AG04450 (cell line): Measurements from ENCODE around the gene GPR18. TPM values are rescaled to one million over a fixed set of nuclear protein-coding genes. Genes with fewer than 3 reads are reported as not detected.

Experiments used
- CTCF ChIA-PET: fragments of 300-600, 350-600 bp; formaldehyde crosslinking; extraction: SDS; loops from one replicate; lab custom pipeline; 2022; ENCODE audit warnings: antibody characterized with exemption, inconsistent platforms; lab: Charles Lee
- POLR2A ChIA-PET: fragments of 350-600 bp; formaldehyde crosslinking; extraction: SDS; loops from one replicate; lab custom pipeline; 2021; ENCODE audit warnings: antibody characterized with exemption, inconsistent platforms; lab: Yijun Ruan, JAX
- DNase-seq: peaks from one replicate; pipeline ENCODE4 v3.0.0-alpha.2; 2011; ENCODE audit warnings: low read depth, low spot score
- H3K27ac ChIP-seq: one replicate; pipeline ENCODE4 v1.5.1; 2012; ENCODE audit warnings: low read depth, low read length, control low read depth
- H3K27me3 ChIP-seq: one replicate; pipeline ENCODE4 v1.6.0; 2012; ENCODE audit warnings: low read length; ENCODE audit not compliant: control insufficient read depth, insufficient read depth
- H3K4me3 ChIP-seq: 2 replicates; pipeline ENCODE4 v1.5.1; 2011; ENCODE audit warnings: mild to moderate bottlenecking, low read depth, low read length, control low read depth
- H3K9me3 ChIP-seq: 2 replicates; pipeline ENCODE4 v1.5.1; 2012; ENCODE audit warnings: low read length; ENCODE audit not compliant: control insufficient read depth, insufficient read depth
- polyA plus RNA-seq: library from polyadenylated mRNA; depleted of rRNA; stranded (reverse); fragments of >200 nt; gene quantifications from 2 replicates; pipeline ENCODE4 v1.2.3, GENCODE V29; 2011
- TF ChIP-seq, protein P1 (sequence below): IDR thresholded peaks from 2 replicates; pipeline ENCODE4 v1.5.1; 2011; ENCODE audit warnings: low read depth, low read length, control low read depth, inconsistent platforms

Gene GPR18
- polyA plus RNA-seq, 1 experiment, result not detected

DNA sequence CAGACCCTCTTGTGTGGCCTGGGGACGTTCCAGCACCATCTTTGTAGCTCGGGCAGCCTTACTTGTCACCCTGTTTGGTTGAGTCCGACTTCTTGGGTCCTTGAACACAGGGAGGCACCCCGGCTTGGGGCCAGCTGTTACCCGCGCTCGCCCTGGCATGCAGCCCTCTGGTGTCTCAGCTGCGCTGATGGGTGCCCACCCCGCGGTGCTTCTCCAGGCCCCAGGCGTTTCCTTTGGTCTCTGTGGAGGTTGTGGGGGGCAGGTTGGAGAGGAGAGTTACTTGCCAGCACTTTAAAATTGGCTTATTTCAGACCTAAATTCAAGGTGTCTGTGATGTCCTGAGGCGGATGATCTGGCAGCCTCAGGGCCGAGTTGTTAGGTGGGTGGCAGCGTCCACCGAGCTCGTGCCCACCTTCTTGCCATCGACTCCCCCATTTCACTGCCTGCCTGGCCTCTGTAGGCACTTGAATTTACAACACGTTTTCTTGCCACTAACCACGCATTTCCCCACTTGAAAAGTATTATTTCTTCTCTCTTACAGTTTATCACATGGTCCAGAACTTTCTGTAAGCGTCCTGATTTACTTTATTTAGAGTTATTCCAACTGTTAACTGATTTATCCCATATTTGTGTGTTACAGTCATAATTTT, 40.6 kb downstream of the GPR18 start:
- TF ChIP-seq, protein P1, sequence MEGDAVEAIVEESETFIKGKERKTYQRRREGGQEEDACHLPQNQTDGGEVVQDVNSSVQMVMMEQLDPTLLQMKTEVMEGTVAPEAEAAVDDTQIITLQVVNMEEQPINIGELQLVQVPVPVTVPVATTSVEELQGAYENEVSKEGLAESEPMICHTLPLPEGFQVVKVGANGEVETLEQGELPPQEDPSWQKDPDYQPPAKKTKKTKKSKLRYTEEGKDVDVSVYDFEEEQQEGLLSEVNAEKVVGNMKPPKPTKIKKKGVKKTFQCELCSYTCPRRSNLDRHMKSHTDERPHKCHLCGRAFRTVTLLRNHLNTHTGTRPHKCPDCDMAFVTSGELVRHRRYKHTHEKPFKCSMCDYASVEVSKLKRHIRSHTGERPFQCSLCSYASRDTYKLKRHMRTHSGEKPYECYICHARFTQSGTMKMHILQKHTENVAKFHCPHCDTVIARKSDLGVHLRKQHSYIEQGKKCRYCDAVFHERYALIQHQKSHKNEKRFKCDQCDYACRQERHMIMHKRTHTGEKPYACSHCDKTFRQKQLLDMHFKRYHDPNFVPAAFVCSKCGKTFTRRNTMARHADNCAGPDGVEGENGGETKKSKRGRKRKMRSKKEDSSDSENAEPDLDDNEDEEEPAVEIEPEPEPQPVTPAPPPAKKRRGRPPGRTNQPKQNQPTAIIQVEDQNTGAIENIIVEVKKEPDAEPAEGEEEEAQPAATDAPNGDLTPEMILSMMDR, result no peak
- ChIA-PET CTCF (no interaction called here), POLR2A (no interaction called here)
- H3K27ac ChIP-seq, result no peak overlapping the region
- no peak for DNase-seq
- no peaks in the 10 kb centered on the region for H3K9me3 ChIP-seq
- H3K27me3 ChIP-seq, result no peaks in the 10 kb centered on the region
- H3K4me3 ChIP-seq, result no peak overlapping the region

- H3K27ac ChIP-seq, result no peak overlapping the region
- POLR2A ChIA-PET, result no interaction called here
- TF ChIP-seq, protein P1, result no peak
- no peaks in the 10 kb centered on the region for H3K27me3 ChIP-seq
- CTCF ChIA-PET, result interaction anchor here (0.8 to 1.0 kb wide), 3 partner anchors 34 to 222 kb away, joined by 3 to 6 read pairs (median 6); no protein-coding TSS in a partner anchor
- H3K4me3 ChIP-seq, result no peak overlapping the region
- H3K9me3 ChIP-seq, result no peaks in the 10 kb centered on the region
- no peak for DNase-seq
Observed at GRCh38 chr13:99215184-99215830, 42.9 kb downstream of the GPR18 start.

- TF ChIP-seq, protein P1, result no peak
- no peaks in the 10 kb centered on the region for H3K27me3 ChIP-seq
- no peak overlapping the region for H3K27ac ChIP-seq
- DNase-seq, result no peak
- H3K4me3 ChIP-seq, result no peak overlapping the region
- POLR2A ChIA-PET, result no interaction called here
- no peaks in the 10 kb centered on the region for H3K9me3 ChIP-seq
- CTCF ChIA-PET, result interaction anchor here (0.8 to 1.0 kb wide), 3 partner anchors 33 to 223 kb away, joined by 3 to 6 read pairs (median 6); no protein-coding TSS in a partner anchor
Observed at GRCh38 chr13:99214731-99215130, 43.4 kb downstream of the GPR18 start.

DNA sequence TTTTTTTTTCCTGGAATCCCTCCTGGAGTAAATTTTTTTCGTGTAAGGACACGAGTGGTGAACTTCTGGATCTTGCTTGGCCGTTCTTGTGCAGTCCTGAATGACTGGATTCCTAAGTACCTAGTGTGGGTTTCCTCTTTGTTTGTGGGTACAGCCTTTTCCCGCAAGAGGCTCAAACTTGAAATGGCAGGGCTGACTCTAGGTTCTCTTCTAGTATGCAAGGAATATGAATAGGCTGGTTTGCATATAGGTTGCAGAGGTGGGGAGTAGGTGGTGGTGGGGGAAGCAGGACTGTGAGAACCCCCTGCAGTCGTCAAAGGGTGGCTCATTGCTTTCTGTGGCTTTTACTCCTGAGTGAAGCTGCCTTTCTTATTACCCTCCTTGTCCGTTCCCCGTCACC, 43.9 kb downstream of the GPR18 start:
- ChIA-PET POLR2A (no interaction called here), CTCF (interaction anchor here (1.0 kb wide), 1 partner anchor 223 kb away, joined by 3 read pairs; no protein-coding TSS in a partner anchor)
- Histone ChIP-seq H3K27ac (no peak overlapping the region), H3K9me3 (no peaks in the 10 kb centered on the region), H3K27me3 (no peaks in the 10 kb centered on the region), H3K4me3 (no peak overlapping the region)
- no peak for DNase-seq
- TF ChIP-seq, protein P1, result no peak
